GM19193 (cell line): ENCODE data around the gene FAIM2.

Source experiments
- POLR2A ChIP-seq: IDR thresholded peaks from 4 replicates; pipeline ENCODE4 v1.6.1; 2011; ENCODE audit not compliant: insufficient read depth, insufficient read length; ENCODE audit errors: extremely low read depth

The FAIM2 gene

DNA sequence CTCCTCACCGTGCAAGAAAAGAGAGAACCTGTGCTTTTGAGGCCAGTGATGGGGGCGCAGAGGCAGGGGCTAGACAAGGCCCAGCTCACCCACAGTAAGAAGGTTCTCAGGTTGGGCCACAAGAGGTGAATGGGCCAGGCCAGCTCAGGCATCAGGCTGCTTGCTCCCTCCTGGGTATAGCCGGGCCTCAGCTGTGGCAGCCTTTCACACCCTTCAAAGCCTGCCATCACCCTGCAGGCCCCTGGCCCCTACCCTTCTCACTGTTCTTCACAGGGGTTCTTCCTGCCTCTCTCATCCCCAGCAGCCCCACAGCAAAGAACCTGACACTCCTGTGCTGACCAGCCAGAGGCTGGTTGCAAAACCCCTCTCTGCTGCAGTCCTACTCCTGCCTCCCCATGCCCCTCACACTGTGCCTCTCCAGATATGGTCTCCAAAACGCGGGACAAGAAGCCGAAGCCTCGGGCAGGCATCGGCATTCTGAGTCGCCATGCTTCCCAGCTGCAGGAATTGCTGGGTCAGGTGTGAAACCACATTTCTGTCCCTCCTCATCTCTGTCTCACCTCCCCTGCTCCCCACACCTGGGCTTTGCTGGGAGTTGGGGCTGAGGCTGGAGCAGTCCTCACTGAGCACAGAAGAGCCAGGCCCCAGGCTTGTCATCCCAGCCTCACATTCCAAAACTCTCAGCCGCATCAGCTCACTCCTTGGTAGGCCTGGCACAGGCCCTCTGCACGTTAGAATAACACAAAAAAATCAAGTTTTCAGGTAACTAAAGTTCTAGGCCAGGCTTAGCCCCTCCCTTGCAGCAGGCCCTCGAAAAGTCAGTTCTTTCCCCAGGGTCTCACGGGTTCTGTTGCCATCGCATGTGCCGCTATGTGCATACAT is 6.9 kb upstream of the FAIM2 start:
- no peak for TF ChIP-seq POLR2A

DNA sequence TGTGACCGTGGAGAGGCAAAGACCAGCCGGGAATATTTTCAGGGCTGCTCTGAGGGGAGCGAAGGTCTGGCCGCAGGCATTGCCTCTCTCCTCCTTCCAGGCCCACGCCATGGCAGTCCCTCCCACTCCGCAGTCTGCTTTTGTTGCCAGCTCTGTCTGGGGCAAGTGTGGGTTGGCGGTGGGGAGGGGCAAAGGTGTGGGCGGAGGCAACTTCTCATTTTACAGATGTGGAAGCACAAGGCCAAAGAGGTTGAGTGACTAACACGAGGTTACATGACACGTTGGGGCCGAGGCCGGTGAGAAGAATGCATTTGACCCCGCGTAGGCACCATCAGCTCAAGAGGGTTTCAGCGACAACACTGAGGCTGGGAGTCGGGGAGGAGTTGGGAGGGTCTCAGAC is 6.1 kb upstream of the FAIM2 start:
- TF ChIP-seq POLR2A, result no peak

GRCh38 chr12:49909356-49909755 is 5.7 kb upstream of the FAIM2 start:
- TF ChIP-seq POLR2A, result no peak

DNA sequence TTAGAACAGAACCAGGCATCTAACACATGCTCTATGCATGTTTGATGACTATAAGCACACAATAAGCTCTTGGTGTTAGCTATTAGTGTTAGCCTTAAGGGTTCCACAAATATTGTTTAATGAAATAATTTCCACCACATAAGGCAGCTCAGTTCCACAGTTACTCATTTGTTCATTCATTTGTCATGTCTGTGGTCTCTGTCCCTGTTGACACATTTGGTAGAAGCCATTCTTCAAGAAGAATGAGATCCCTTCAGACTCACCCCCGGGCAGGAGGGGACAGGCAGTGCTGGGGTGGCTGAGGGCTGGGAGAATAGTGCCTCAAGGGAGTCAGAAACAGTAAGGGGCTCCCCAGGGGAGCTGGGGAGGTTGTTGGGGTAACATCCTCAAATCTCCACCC is 3.7 kb upstream of the FAIM2 start:
- no peak for TF ChIP-seq POLR2A

- no peak for TF ChIP-seq POLR2A
Observed at GRCh38 chr12:49905718-49906314, 2.1 kb upstream of the FAIM2 start.

- TF ChIP-seq POLR2A, result no peak
Observed at GRCh38 chr12:49904601-49905000, 901 bp upstream of the FAIM2 start.

DNA sequence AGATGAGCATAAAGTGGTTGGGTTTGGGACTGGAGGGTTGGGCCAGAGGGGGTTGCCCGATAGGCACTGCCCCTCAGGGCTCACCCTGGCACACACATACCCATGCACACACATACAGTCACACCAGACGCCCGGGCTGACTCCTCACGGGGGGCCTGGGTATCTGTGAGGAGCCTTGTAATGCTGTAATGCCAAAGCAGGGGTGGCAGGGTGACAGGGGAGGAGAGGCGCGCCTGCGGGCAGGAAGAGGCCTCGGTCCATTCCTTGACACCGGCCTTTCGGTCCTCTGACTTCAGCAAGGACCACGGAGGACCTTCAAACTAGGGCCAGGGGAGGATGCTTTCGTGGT is 375 bp downstream of the FAIM2 start:
- TF ChIP-seq POLR2A, result no peak

DNA sequence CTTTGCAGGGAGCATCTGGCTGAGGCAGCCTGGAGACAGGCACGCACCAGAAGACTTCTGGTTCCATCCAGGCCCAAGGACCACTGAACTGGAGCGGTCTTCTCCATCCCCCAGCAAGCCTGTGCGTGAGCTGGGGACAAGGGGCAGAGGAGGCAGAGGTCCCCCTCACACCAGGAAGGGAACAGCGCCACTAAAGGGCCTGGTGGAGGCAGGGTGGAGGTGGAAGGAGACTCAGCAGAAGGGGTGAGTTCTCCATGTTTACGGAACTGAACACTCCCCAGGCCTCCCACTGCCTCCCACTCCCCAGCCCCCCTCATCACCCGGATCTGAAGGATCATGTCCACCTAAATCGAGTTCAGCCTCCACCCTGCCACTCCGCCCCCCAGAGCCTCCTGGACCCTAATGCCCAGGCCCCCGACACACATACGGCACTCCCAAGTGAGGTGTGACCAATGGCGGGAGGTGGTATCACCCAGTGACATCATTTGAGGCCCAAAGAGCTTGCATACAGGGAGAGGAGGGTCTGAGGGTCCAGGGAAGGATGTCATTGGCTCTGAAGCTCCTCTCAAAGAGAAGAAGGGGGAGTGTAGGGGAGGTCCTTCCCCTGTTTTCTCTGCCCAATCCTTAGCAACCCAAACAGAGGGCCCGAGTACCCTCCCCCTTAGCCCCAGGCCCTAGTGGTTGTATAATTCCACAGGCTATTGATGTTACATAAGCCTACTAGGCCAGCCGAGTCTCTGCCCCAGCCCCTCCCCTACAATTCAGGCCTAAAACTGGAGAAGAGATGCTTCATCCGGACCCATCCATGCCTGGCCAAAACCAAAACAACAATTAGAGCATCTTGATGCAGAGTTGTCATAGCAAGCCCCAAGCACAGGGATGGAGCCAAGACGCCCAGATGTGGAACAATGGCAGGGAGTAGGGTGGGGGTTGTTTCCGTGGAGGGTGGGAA is 1.0 kb downstream of the FAIM2 start:
- TF ChIP-seq POLR2A, result no peak

DNA sequence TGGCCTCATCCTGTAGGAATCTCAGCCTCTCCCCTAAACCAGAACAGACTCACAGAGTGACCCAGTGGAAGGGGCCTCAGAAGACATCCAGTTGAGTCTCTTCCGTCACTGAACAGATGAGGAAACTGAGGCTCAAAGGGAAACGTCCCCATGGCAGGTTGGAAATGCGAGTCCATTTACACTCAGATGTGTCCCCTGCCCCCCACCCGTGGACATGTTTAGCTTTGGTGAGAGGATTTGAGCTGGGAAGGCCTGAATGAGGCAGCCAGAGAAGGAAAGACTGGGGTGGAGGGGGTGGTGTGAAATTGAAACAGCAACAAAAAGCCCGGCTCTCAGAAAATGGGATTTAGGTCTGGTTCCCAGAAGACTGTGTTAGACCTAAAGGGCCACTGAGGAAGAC is 1.7 kb downstream of the FAIM2 start:
- TF ChIP-seq POLR2A, result no peak

DNA sequence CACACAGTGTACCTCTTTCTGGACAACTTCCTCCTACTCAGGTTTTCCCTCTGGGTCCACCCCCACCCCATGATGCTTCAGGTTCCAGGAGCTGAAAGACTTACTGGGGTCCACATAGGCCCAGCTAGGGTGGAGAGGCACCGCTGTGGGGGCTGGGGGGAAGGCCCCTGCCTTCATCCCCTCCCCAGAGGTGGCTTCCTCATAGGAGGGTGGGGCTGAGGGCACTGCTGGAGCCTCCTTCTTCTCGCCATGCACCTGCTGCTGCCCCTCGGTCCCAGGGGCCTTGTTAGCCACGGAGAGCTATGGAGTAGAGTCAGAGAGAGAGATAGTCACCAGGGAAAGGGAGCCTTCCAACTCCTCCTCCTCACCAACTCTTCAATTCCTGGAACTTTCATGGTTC is 2.7 kb downstream of the FAIM2 start:
- no peak for TF ChIP-seq POLR2A

GRCh38 chr12:49900371-49900770 is 3.3 kb downstream of the FAIM2 start:
- TF ChIP-seq POLR2A, result no peak

DNA sequence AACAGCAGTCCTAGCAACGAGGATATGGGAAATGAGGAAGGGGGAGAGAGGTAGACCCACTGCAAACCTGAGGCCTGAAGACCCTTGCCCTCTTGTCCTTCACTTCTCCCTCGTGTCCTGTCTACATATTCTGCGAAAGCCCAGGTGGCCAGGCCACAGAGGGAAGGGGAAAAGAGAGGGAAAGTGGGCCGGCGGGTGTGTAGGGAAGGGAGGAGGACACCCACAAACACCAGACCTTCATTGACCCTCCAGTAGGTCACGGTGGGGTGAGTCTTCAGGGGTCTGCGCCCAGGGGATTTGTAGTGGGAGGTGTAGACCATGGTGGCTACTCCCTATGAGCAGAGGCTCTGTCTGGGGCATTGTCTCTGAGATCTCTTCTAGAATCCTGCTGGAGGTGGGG is 3.8 kb downstream of the FAIM2 start:
- TF ChIP-seq POLR2A, result no peak

GRCh38 chr12:49899286-49899843 is 4.3 kb downstream of the FAIM2 start:
- TF ChIP-seq POLR2A, result no peak

DNA sequence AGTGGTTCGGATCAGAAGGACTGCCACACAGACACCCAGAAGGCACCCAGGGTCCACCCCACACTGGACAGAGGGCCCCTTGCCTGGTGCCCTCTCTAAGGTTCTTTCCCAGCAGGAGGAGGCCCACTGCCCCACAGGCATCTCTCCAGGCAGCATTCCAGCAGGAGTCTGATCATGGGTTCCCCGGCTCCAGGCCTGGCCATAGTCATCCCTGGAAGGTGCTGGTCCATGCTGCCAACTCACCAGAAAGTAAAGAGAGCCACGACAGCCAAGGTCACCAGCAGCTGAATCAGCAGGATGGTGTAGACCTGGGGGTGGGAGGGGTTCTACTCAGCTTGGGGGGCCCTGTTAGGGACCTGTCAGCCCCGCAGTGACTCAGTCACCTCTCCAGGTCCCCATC is 6.4 kb downstream of the FAIM2 start:
- no peak for TF ChIP-seq POLR2A

DNA sequence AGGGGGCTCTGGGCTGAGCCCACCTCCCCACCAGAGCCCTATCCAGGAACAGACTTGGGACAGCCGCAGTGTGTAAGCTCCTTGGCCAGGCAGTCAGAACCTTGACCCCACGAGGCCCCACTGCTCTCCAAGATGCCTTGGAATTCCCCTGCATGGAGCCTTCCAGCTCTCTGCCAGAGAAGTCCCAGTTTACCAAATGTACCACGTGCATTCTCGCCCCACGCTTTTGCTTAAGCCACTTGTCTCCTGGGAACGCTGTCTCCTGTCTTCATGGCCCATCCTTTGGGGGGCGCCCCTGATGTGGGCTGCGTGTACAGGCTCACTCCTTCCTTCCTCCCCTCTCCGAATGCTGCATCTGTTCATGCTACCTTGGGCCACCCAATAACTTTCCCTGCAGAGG is 7.9 kb downstream of the FAIM2 start:
- no peak for TF ChIP-seq POLR2A
